ENCODE data around the gene UTP4.
"Not testable (repeated sequence)": the region's sequence is repeated elsewhere in the genome, so short reads cannot be mapped to it uniquely, and the experiment has no call there.

Gene UTP4

GRCh38 chr16:69127966-69128510 lies 4.4 kb upstream of the UTP4 start:
- no peak for DNase-seq (ENCODE audit: low read depth in 2 of 3, low spot score in 1 of 3)

- DNase-seq (ENCODE audit: low read depth in 2 of 3, low spot score in 1 of 3): no peak
Measured at GRCh38 chr16:69130461-69130860, 2.0 kb upstream of the UTP4 start.

- no peak for DNase-seq (ENCODE audit: low read depth in 2 of 3, low spot score in 1 of 3)
Measured at GRCh38 chr16:69131167-69131838, 1.1 kb upstream of the UTP4 start.

- peak; percentile 64 to 79 (median 66) for DNase-seq (ENCODE audit: low read depth in 2 of 3, low spot score in 1 of 3)
Measured at GRCh38 chr16:69131839-69132423, 518 bp upstream of the UTP4 start.

DNA sequence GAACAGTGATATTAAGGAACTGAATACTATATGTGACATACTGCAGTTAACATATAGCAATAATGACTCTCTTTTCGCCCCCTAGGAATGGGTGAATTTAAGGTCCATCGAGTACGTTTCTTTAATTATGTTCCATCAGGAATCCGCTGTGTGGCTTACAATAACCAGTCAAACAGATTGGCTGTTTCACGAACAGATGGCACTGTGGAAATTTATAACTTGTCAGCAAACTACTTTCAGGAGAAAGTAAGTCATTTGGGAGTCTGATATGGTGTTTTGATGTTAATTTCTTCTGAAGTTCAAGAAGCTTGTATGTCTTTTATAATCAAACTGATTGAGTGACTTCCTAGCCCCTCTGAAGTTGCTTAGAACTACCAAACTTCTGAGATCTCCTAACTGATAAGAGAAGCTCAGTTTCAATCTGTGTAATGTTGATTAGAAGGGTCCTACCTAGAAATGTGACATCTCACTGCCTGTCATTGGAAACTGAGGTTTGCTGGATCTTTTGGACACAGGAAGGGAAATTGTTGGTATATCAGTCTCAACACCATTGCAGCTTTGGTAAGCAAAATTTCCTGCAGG lies 1.0 kb downstream of the UTP4 start:
- no peak for DNase-seq (ENCODE audit: low read depth in 2 of 3, low spot score in 1 of 3)

DNA sequence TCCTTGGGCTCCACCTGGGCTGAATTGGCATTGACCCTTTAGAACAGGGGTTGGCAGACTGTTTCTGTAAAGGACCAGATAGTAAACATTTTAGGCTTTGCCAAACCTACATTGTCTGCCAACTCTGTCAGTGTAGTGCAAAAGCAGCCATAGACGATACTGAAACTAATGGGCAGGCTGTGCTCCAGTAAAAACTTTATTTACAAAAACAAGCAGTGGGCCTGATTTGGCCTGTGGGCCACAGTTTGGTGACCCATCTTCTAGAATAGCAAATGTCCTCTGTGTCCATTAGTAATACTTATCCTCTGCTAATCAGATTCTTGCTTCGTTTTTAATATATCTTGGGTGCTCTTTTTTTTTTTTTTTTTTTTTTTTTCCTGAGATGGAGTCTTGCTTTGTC lies 6.2 kb downstream of the UTP4 start:
- no peak for DNase-seq (ENCODE audit: low read depth in 2 of 3, low spot score in 1 of 3)

DNA sequence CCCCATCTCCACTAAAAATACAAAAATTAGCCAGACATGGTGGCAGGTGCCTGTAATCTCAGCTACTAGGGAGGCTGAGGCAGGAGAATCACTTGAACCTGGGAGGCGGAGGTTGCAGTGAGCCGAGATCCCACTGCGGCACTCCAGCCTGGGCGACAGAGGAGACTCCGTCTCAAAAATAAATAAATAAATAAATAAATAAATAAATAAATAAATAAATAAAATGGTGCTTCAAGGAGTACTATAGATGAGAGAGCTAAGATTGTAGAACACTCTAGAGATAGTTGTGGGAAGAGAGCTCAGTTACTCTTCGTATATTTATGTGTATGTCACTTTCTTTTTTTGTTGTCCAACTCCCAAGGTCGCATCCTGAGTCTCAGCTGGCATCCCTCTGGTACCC lies 7.0 kb downstream of the UTP4 start:
- not testable (repeated sequence) for DNase-seq (ENCODE audit: low read depth in 2 of 3, low spot score in 1 of 3)

- DNase-seq (ENCODE audit: low read depth in 2 of 3, low spot score in 1 of 3): no peak
Measured at GRCh38 chr16:69141014-69141413, 8.6 kb downstream of the UTP4 start.

- DNase-seq (ENCODE audit: low read depth in 2 of 3, low spot score in 1 of 3): no peak
Measured at GRCh38 chr16:69141936-69142335, 9.5 kb downstream of the UTP4 start.

DNA sequence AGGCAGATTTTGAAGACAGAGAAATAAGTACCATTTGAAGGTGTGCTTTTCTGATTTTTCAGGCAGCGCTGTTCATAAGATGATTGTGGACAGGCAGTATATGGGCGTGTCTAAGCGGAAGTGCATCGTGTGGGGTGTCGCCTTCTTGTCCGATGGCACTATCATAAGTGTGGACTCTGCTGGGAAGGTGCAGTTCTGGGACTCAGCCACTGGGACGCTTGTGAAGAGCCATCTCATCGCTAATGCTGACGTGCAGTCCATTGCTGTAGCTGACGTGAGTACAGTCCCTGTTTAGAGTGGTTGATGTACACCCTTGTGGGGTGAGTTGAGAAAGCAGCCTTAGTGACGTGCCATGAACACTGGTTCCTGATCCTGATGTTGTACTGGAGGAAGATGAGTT lies 10.7 kb downstream of the UTP4 start:
- DNase-seq (ENCODE audit: low read depth in 2 of 3, low spot score in 1 of 3): no peak

GRCh38 chr16:69145658-69146057 lies 13.2 kb downstream of the UTP4 start:
- no peak for DNase-seq (ENCODE audit: low read depth in 2 of 3, low spot score in 1 of 3)

DNA sequence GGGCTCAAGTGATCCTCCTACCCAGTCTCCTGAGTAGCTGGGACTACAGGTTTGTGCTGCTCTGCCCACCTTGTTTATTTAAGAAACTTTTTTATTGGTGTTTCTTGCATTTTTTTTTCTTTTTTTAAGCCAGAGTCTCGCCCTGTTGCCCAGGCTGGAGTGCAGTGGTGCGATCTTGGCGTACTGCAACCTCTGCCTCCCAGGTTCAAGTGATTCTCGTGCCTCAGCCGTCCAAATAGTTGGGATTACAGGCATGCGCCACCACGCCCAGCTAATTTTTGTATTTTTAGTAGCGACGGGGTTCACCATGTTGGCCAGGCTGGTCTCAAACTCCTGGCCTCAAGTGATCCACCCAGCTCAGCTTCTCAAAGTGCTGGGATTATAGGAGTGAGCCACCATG lies 17.2 kb downstream of the UTP4 start:
- DNase-seq (ENCODE audit: low read depth in 2 of 3, low spot score in 1 of 3): not testable (repeated sequence)

DNA sequence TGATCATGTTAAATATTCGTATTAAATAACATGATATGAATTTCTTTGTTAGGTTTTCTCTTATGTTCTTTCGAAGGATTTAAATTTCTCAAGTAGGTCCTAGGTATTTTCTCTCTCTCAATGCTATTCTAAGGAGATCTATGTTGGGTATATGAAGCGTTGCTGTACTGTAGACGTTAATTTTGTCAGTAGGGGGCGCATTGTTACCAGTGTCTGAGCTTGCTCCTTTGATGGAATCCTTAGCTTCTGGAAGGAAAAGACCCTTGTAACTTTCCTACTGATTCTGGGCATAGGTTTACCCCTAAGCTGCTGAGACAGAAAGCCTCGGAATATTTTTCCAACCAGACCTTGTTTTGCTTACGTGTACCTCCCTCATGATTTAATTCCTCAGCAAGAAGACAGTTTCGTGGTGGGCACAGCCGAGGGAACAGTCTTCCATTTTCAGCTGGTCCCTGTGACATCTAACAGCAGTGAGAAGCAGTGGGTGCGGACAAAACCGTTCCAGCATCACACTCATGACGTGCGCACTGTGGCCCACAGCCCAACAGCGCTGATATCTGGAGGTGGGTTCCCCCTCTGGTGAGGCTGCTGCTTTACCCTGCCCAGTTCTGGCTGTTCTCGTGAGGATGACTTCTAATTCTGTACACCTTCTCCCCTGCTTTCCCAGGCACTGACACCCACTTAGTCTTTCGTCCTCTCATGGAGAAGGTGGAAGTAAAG lies 17.9 kb downstream of the UTP4 start:
- peak in 1 of 3 donors; percentile 63 for DNase-seq (ENCODE audit: low read depth in 2 of 3, low spot score in 1 of 3)

- DNase-seq (ENCODE audit: low read depth in 2 of 3, low spot score in 1 of 3): no peak
Measured at GRCh38 chr16:69157196-69157595, 24.7 kb downstream of the UTP4 start.

GRCh38 chr16:69160192-69160591 lies 27.7 kb downstream of the UTP4 start:
- no peak for DNase-seq (ENCODE audit: low read depth in 2 of 3, low spot score in 1 of 3)

DNA sequence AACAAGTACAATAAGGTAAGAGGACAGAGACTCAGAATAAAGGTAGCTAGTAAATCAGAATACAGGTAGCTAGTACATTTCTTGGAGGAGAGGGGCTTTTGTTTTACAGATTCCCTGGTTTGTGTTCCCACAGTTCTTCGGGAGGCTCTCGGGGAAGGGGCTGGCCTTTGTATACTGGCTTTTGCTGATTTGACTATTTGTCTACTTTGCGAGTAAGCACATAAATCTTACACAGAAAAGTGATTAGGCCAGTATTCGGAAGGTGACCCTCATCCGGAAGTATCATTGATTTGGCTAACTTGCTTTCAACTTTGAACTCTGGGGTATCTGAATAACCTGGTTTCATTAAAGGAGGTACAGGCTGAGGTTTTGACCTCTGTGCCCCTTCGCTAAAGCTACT lies 33.1 kb downstream of the UTP4 start:
- DNase-seq (ENCODE audit: low read depth in 2 of 3, low spot score in 1 of 3): no peak

DNA sequence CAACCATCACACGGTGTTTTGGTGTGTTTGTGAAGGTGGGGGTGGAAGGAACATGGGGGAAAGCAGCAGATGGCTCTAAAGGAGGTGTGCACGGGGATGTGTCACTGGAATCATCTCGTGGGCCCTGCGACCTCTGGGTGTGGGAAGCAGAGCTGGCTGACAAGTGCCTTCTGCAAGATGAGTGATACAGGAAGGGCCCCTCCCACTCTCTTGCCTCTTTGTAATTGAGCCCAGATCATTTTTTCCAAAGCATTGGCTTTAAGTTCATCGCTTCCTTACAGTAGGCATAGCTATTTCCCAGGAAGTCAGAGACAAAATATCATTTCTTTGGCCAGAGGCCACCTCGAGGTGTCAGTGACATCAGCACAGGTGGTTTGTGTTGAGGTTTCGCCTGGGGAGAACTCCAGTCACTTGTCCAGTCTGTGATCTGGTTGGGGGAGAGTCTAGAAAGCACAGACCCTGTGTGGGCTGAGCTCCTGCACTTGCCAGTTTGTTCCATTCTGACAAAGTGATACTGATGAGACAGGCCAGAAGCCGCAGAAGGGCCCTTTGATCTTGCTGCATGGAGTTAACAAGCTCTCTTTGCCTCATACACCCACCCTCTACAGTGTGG lies 33.9 kb downstream of the UTP4 start:
- peak; percentile 70 to 82 (median 70) for DNase-seq (ENCODE audit: low read depth in 2 of 3, low spot score in 1 of 3)

DNA sequence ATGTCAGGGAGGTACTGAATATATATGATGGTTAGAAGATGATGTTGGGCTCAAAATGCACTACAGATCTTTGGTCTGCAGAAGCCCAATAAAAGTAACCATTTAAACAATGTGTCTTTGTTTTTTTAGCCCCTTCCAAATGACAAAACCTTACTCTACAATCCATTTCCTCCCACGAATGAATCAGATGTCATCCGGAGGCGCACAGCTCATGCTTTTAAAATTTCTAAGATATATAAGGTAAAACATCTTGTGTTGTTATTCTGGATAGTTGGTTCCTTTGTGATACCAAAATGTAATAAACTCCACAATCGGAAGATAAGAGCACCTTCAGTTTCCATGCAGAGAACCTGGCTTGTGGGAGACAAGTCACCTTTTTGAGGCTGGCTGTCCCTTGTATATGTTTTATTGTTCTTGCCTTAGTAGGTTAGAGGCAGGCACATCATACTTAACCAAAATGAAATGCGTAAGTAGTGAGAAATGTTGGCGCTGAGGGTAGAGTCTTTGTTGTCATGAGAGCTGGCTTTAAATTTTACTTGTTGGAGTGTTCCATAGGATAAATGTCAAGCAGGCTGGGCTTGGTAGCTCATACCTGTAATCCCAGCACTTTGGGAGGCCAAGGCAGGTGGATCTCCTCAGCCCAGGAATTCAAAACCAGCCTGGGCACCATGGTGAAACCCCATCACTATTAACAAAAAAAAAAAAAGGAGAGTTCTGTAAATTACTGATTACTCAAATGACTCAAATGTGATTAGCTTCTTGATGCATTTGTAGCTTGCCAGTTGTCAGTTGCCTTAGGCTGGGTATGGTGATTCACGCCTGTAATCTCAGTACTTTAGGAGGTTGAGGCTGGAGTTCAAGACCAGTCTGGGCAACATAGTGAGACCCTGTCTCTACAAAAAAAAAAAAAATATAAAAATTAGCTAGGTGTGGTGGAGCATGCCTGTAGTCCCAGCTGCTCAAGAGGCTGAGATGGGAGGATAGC lies 34.8 kb downstream of the UTP4 start:
- no peak for DNase-seq (ENCODE audit: low read depth in 2 of 3, low spot score in 1 of 3)

GRCh38 chr16:69169051-69169450 lies 36.6 kb downstream of the UTP4 start:
- no peak for DNase-seq (ENCODE audit: low read depth in 2 of 3, low spot score in 1 of 3)
